KMS-11 (cell line): ENCODE results near the gene SCAI.

Experiments used
- H2AFZ ChIP-seq: fragments of 200-600 bp; sonication (generic); 2 replicates; pipeline ENCODE4 v1.6.1; 2016; ENCODE audit warnings: antibody characterized with exemption, mixed run types, low read depth
- H3K27ac ChIP-seq: fragments of 200-600 bp; sonication (generic); 2 replicates; pipeline ENCODE4 v1.6.1; 2016; ENCODE audit warnings: mild to moderate bottlenecking, mixed run types
- H3K27me3 ChIP-seq: fragments of 200-600 bp; sonication (generic); 2 replicates; pipeline ENCODE4 v1.6.1; 2017; ENCODE audit warnings: mild to moderate bottlenecking, low read depth, mixed run types, moderate library complexity; ENCODE audit not compliant: insufficient read depth
- H3K36me3 ChIP-seq: fragments of 200-600 bp; sonication (generic); 2 replicates; pipeline ENCODE4 v1.6.1; 2017; ENCODE audit warnings: mild to moderate bottlenecking, mixed run types; ENCODE audit not compliant: insufficient read depth
- H3K4me1 ChIP-seq: fragments of 200-600 bp; sonication (generic); 2 replicates; pipeline ENCODE4 v1.6.1; 2016; ENCODE audit warnings: mild to moderate bottlenecking, low read depth, mixed run types; ENCODE audit not compliant: poor library complexity, severe bottlenecking
- H3K4me2 ChIP-seq: fragments of 200-600 bp; sonication (generic); 2 replicates; pipeline ENCODE4 v1.7.0; 2016; ENCODE audit warnings: mild to moderate bottlenecking, mixed run types
- H3K4me3 ChIP-seq: fragments of 200-600 bp; sonication (generic); IDR thresholded peaks from 2 replicates; pipeline ENCODE4 v1.6.1; 2017; ENCODE audit warnings: low read depth, low read length, mixed read lengths; ENCODE audit not compliant: insufficient read depth
- H3K79me2 ChIP-seq: fragments of 200-600 bp; sonication (generic); 2 replicates; pipeline ENCODE4 v1.6.1; 2016; ENCODE audit warnings: low read depth, mixed run types; ENCODE audit not compliant: insufficient read depth
- H3K9ac ChIP-seq: fragments of 200-600 bp; sonication (generic); 2 replicates; pipeline ENCODE4 v1.6.1; 2016; ENCODE audit warnings: mild to moderate bottlenecking, mixed run types
- H4K20me1 ChIP-seq: fragments of 200-600 bp; sonication (generic); 2 replicates; pipeline ENCODE4 v1.6.1; 2016; ENCODE audit warnings: mild to moderate bottlenecking, mixed run types; ENCODE audit not compliant: insufficient read depth
- TF ChIP-seq, protein P1 (sequence below): fragments of 200-600 bp; sonication (generic); conservative IDR thresholded peaks from 2 replicates; pipeline ENCODE4 v1.6.1; 2017; ENCODE audit warnings: low read depth, mild to moderate bottlenecking, antibody characterized with exemption, low read length, moderate library complexity, mixed read lengths

SCAI gene

DNA sequence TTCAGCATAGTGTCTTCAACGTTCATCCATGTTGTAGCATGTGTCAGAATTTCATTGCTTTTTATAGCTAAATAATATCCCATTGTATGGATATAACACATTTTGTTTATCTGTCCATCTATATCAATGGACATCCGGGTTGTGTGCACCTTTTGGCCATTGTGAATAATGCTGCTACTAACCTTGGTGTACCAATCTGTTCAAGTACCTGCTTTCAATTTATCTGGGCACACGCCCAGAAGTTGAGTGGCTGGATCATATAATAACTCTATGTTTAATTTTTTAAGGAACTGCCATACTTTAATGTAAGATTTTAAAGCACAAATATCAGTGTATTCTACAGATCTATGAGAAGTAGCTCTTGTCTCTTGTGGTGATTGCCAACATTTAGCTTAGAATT lies 43.5 kb downstream of the SCAI start:
- no peak overlapping the region for H2AFZ ChIP-seq
- TF ChIP-seq, protein P1, sequence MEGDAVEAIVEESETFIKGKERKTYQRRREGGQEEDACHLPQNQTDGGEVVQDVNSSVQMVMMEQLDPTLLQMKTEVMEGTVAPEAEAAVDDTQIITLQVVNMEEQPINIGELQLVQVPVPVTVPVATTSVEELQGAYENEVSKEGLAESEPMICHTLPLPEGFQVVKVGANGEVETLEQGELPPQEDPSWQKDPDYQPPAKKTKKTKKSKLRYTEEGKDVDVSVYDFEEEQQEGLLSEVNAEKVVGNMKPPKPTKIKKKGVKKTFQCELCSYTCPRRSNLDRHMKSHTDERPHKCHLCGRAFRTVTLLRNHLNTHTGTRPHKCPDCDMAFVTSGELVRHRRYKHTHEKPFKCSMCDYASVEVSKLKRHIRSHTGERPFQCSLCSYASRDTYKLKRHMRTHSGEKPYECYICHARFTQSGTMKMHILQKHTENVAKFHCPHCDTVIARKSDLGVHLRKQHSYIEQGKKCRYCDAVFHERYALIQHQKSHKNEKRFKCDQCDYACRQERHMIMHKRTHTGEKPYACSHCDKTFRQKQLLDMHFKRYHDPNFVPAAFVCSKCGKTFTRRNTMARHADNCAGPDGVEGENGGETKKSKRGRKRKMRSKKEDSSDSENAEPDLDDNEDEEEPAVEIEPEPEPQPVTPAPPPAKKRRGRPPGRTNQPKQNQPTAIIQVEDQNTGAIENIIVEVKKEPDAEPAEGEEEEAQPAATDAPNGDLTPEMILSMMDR, result no peak
- H3K4me3 ChIP-seq, result no peak overlapping the region
- H3K79me2 ChIP-seq, result no peaks in the 10 kb centered on the region
- H3K27me3 ChIP-seq, result no peaks in the 10 kb centered on the region
- H3K4me1 ChIP-seq, result no peaks in the 10 kb centered on the region
- no peak overlapping the region for H3K27ac ChIP-seq
- no peaks in the 10 kb centered on the region for H3K36me3 ChIP-seq
- no peaks in the 10 kb centered on the region for H4K20me1 ChIP-seq
- no peak overlapping the region for H3K9ac ChIP-seq
- no peak overlapping the region for H3K4me2 ChIP-seq

DNA sequence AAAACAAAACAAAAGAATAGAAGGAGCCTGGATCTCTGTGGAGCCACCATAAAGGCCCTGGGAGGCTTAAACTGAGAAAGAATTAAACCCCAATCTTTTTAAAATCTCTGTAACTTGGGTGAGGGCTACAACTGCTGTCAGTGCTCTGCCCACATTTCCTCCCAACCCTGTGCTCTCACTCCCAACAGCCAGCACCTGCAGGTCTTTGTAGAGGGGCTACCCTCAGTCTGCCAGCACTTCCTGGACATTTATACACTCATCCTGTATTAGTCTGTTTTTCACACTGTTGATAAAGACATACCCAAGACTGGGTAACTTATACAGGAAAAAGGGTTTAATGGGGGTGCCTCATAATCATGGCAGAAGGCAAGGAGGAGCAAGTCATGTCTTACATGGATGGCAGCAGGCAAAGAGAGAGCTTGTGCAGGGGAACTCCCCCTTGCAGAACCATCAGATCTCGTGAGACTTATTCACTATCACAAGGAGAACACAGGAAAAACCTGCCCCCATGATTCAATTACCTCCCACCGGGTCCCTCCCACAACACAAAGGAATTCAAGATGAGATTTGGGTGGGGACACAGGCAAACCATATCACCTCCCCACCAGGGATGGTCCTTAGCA lies 47.4 kb downstream of the SCAI start:
- H3K36me3 ChIP-seq, result no peaks in the 10 kb centered on the region
- no peaks in the 10 kb centered on the region for H3K4me1 ChIP-seq
- H3K27ac ChIP-seq, result no peak overlapping the region
- H3K9ac ChIP-seq, result no peak overlapping the region
- H2AFZ ChIP-seq, result no peak overlapping the region
- no peak overlapping the region for H3K4me3 ChIP-seq
- no peaks in the 10 kb centered on the region for H3K27me3 ChIP-seq
- H3K4me2 ChIP-seq, result no peak overlapping the region
- H3K79me2 ChIP-seq, result no peaks in the 10 kb centered on the region
- TF ChIP-seq, protein P1, result no peak
- H4K20me1 ChIP-seq, result no peaks in the 10 kb centered on the region

DNA sequence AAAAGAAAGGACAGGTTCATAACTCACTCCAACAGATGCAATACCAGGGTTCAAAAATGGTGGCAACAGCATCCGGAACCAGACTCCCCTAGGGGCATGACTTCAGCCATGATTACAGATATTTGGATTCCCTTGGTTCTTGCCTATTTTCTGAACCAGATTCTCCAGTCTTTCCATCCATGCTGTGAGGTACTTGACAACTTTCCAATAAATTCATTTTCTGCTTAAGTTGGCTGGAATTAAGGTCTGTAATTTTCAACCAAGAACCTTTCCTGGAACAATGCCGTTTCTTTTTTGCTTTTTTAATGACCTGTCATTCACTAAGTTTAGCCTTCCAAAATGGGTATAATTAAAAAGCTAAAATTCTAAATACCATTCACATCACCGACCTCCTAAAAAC lies 52.2 kb downstream of the SCAI start:
- Histone ChIP-seq H3K27ac (no peak overlapping the region), H4K20me1 (no peaks in the 10 kb centered on the region), H3K4me2 (no peak overlapping the region), H3K27me3 (no peaks in the 10 kb centered on the region), H3K36me3 (no peaks in the 10 kb centered on the region), H3K4me1 (peaks cover 7% of the 10 kb centered on the region), H3K4me3 (no peak overlapping the region), H2AFZ (no peak overlapping the region), H3K9ac (no peak overlapping the region), H3K79me2 (no peaks in the 10 kb centered on the region)
- TF ChIP-seq, protein P1, result no peak

DNA sequence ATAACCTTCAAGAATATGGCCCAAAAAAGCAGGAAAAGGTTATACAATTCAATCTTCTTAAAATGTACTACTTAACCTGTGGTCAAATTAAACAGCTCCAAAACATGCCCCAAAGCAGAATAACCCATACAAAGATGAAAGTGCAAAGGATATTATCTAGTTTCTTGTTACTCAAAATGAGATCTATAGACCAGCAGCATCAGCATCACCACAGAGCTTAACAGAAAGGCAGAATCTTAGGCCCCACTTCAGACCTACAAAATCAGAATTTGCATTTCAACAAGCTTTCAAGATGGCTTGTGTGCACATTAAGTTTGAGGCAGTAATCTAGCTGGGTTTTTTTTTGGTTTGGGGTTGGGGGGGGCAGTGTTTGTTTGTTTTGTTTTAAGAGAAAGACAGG lies 54.0 kb downstream of the SCAI start:
- H3K4me3 ChIP-seq, result no peak overlapping the region
- H3K27me3 ChIP-seq, result no peaks in the 10 kb centered on the region
- TF ChIP-seq, protein P1, result no peak
- H3K4me1 ChIP-seq, result peaks cover 7% of the 10 kb centered on the region
- no peak overlapping the region for H2AFZ ChIP-seq
- no peak overlapping the region for H3K4me2 ChIP-seq
- no peak overlapping the region for H3K9ac ChIP-seq
- no peak overlapping the region for H3K27ac ChIP-seq
- H4K20me1 ChIP-seq, result no peaks in the 10 kb centered on the region
- no peaks in the 10 kb centered on the region for H3K79me2 ChIP-seq
- H3K36me3 ChIP-seq, result no peaks in the 10 kb centered on the region
